GM21526 (cell line): ENCODE measurements around the gene PCDHB12.
"Not testable (repeated sequence)": the region's sequence is repeated elsewhere in the genome, so short reads cannot be mapped to it uniquely, and the experiment has no call there.

Experiments
- ATAC-seq: cut with Tn5 transposase; IDR thresholded peaks from one replicate; pipeline ENCODE4 v1.9.1; 2021; ENCODE audit warnings: moderate library complexity; ENCODE audit not compliant: unreplicated experiment, low FRiP score

The PCDHB12 gene

GRCh38 chr5:141208478-141208877 is at the start of gene PCDHB12:
Gene PCDHB12, plus strand, starts transcription at chr5:141208719. Its CDS starts 189 bp downstream, at chr5:141208908.
- no peak for ATAC-seq

- no peak for ATAC-seq
Measured at GRCh38 chr5:141172381-141173204, 35.9 kb upstream of the PCDHB12 start, which contains the start of gene PCDHB7. Gene PCDHB7, plus strand, starts transcription at chr5:141172644. Its CDS starts 192 bp downstream, at chr5:141172836.

- ATAC-seq: not testable (repeated sequence)
Measured at GRCh38 chr5:141174291-141175104, 34.0 kb upstream of the PCDHB12 start.

- ATAC-seq: no peak
Measured at GRCh38 chr5:141175933-141176332, 32.6 kb upstream of the PCDHB12 start.

- not testable (repeated sequence) for ATAC-seq
Measured at GRCh38 chr5:141177577-141178191, 30.8 kb upstream of the PCDHB12 start, which contains the start of gene PCDHB8. Gene PCDHB8, plus strand, starts transcription at chr5:141177790. Its CDS starts 245 bp downstream, at chr5:141178035.

GRCh38 chr5:141179371-141179770 is 29.1 kb upstream of the PCDHB12 start:
- not testable (repeated sequence) for ATAC-seq

- ATAC-seq: not testable (repeated sequence)
Measured at GRCh38 chr5:141179876-141180275, 28.6 kb upstream of the PCDHB12 start.

GRCh38 chr5:141180313-141180712 is 28.2 kb upstream of the PCDHB12 start:
- ATAC-seq: no peak

- ATAC-seq: no peak
Measured at GRCh38 chr5:141182248-141182647, 26.3 kb upstream of the PCDHB12 start, which contains the start of gene PCDHB16. Gene PCDHB16, plus strand, starts transcription at chr5:141182387. Its CDS starts 173 bp downstream, at chr5:141182560.

GRCh38 chr5:141184117-141184855 is 24.2 kb upstream of the PCDHB12 start:
- ATAC-seq: not testable (repeated sequence)

GRCh38 chr5:141186897-141187512 is 21.5 kb upstream of the PCDHB12 start, which contains the start of gene PCDHB9:
Gene PCDHB9, plus strand, starts transcription at chr5:141187161. Its CDS starts 158 bp downstream, at chr5:141187319.
- no peak for ATAC-seq

- not testable (repeated sequence) for ATAC-seq
Measured at GRCh38 chr5:141188682-141189081, 19.8 kb upstream of the PCDHB12 start.

GRCh38 chr5:141189131-141189530 is 19.4 kb upstream of the PCDHB12 start:
- not testable (repeated sequence) for ATAC-seq

- ATAC-seq: no peak
Measured at GRCh38 chr5:141192110-141192725, 16.3 kb upstream of the PCDHB12 start, which contains the start of gene PCDHB10. Gene PCDHB10, plus strand, starts transcription at chr5:141192353. Its CDS starts 200 bp downstream, at chr5:141192553.

- not testable (repeated sequence) for ATAC-seq
Measured at GRCh38 chr5:141194332-141194731, 14.2 kb upstream of the PCDHB12 start.

- no peak for ATAC-seq
Measured at GRCh38 chr5:141196363-141196762, 12.2 kb upstream of the PCDHB12 start.

- no peak for ATAC-seq
Measured at GRCh38 chr5:141199359-141200235, 8.9 kb upstream of the PCDHB12 start, which contains the start of gene PCDHB11. Gene PCDHB11, plus strand, starts transcription at chr5:141199627. Its CDS starts 148 bp downstream, at chr5:141199775.

GRCh38 chr5:141201126-141201525 is 7.4 kb upstream of the PCDHB12 start:
- not testable (repeated sequence) for ATAC-seq
